ENCODE measurements around the gene FNBP1. TPM values are rescaled to one million over a fixed set of nuclear protein-coding genes. Genes with fewer than 3 reads are reported as not detected.
A peak's percentile ranks its signal among the peaks of the same experiment; 100 is the strongest.
"Not testable (repeated sequence)": the region's sequence is repeated elsewhere in the genome, so short reads cannot be mapped to it uniquely, and the experiment has no call there.

Gene FNBP1
- total RNA-seq, 2 experiments from 2014 or later, result 198 TPM

DNA sequence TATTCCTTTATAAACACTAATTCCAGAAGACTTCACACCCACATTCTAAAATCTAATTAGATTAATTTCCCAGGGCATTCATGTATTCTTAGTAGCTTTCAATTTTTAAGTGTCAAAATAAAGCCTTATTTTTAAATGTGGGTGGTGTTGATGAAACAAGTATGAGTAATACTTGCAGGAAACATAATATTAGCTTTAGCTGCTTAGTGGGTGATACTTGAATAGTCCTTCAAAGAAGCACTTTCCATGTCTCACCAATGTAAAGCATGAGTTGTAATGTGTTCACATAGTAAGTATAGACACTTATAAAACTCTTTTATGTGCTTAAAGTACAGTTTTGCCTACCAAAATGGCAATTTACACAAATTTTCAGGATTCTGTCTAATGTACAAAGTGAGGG lies 6.9 kb downstream of the FNBP1 start:
- DNase-seq, result no peak
- Mint-ChIP-seq H3K9me3 (no peaks in the 10 kb centered on the region), H3K4me3 (peak overlapping the region; percentile 71), H3K36me3 (peaks cover 49% of the 10 kb centered on the region), H3K27me3 (no peaks in the 10 kb centered on the region), H3K4me1 (peaks cover 83% of the 10 kb centered on the region), H3K27ac (peak overlapping the region; percentile 92)

- Mint-ChIP-seq H3K9me3 (no peaks in the 10 kb centered on the region), H3K4me1 (peaks cover 93% of the 10 kb centered on the region), H3K27me3 (no peaks in the 10 kb centered on the region), H3K27ac (peak overlapping the region; percentile 92), H3K36me3 (peaks cover 46% of the 10 kb centered on the region), H3K4me3 (peak overlapping the region; percentile 61)
- no peak for DNase-seq
Observed at GRCh38 chr9:130034570-130034969, 8.4 kb downstream of the FNBP1 start.

GRCh38 chr9:130030651-130031127 lies 12.3 kb downstream of the FNBP1 start:
- Mint-ChIP-seq H3K27me3 (no peaks in the 10 kb centered on the region), H3K4me3 (no peak overlapping the region), H3K36me3 (peaks cover 60% of the 10 kb centered on the region), H3K4me1 (peaks cover 96% of the 10 kb centered on the region), H3K9me3 (no peaks in the 10 kb centered on the region), H3K27ac (peak overlapping the region; percentile 92)
- no peak for DNase-seq

GRCh38 chr9:130029223-130029973 lies 13.6 kb downstream of the FNBP1 start:
- Mint-ChIP-seq H3K4me3 (peak overlapping the region; percentile 56), H3K36me3 (peaks cover 58% of the 10 kb centered on the region), H3K27ac (peak overlapping the region; percentile 92), H3K4me1 (peaks cover 93% of the 10 kb centered on the region), H3K27me3 (no peaks in the 10 kb centered on the region), H3K9me3 (no peaks in the 10 kb centered on the region)
- peak; percentile 62 for DNase-seq

GRCh38 chr9:130028493-130029222 lies 14.3 kb downstream of the FNBP1 start:
- H3K9me3 Mint-ChIP-seq, result no peaks in the 10 kb centered on the region
- H3K4me3 Mint-ChIP-seq, result peak overlapping the region; percentile 56
- no peaks in the 10 kb centered on the region for H3K27me3 Mint-ChIP-seq
- peaks cover 94% of the 10 kb centered on the region for H3K4me1 Mint-ChIP-seq
- DNase-seq, result no peak
- H3K27ac Mint-ChIP-seq, result peak overlapping the region; percentile 92
- H3K36me3 Mint-ChIP-seq, result peaks cover 64% of the 10 kb centered on the region

GRCh38 chr9:130027533-130028365 lies 15.2 kb downstream of the FNBP1 start:
- no peaks in the 10 kb centered on the region for H3K9me3 Mint-ChIP-seq
- peaks cover 59% of the 10 kb centered on the region for H3K36me3 Mint-ChIP-seq
- peak overlapping the region; percentile 57 for H3K4me3 Mint-ChIP-seq
- peaks cover 95% of the 10 kb centered on the region for H3K4me1 Mint-ChIP-seq
- peak overlapping the region; percentile 92 for H3K27ac Mint-ChIP-seq
- no peaks in the 10 kb centered on the region for H3K27me3 Mint-ChIP-seq
- DNase-seq, result no peak

- no peaks in the 10 kb centered on the region for H3K9me3 Mint-ChIP-seq
- H3K36me3 Mint-ChIP-seq, result peaks cover 62% of the 10 kb centered on the region
- no peak for DNase-seq
- H3K27ac Mint-ChIP-seq, result peak overlapping the region; percentile 92
- peaks cover 93% of the 10 kb centered on the region for H3K4me1 Mint-ChIP-seq
- H3K27me3 Mint-ChIP-seq, result no peaks in the 10 kb centered on the region
- H3K4me3 Mint-ChIP-seq, result peak overlapping the region; percentile 9
Observed at GRCh38 chr9:130026583-130027340, 16.2 kb downstream of the FNBP1 start.

GRCh38 chr9:130024597-130024994 lies 18.4 kb downstream of the FNBP1 start:
- DNase-seq, result no peak
- H3K9me3 Mint-ChIP-seq, result no peaks in the 10 kb centered on the region
- H3K4me1 Mint-ChIP-seq, result peaks cover 91% of the 10 kb centered on the region
- peak overlapping the region; percentile 30 for H3K27ac Mint-ChIP-seq
- peaks cover 72% of the 10 kb centered on the region for H3K36me3 Mint-ChIP-seq
- no peaks in the 10 kb centered on the region for H3K27me3 Mint-ChIP-seq
- H3K4me3 Mint-ChIP-seq, result no peak overlapping the region

- peaks cover 71% of the 10 kb centered on the region for H3K36me3 Mint-ChIP-seq
- peak overlapping the region; percentile 73 for H3K27ac Mint-ChIP-seq
- DNase-seq, result no peak
- H3K9me3 Mint-ChIP-seq, result no peaks in the 10 kb centered on the region
- H3K4me1 Mint-ChIP-seq, result peaks cover 90% of the 10 kb centered on the region
- no peak overlapping the region for H3K4me3 Mint-ChIP-seq
- no peaks in the 10 kb centered on the region for H3K27me3 Mint-ChIP-seq
Observed at GRCh38 chr9:130023994-130024596, 18.9 kb downstream of the FNBP1 start.

DNA sequence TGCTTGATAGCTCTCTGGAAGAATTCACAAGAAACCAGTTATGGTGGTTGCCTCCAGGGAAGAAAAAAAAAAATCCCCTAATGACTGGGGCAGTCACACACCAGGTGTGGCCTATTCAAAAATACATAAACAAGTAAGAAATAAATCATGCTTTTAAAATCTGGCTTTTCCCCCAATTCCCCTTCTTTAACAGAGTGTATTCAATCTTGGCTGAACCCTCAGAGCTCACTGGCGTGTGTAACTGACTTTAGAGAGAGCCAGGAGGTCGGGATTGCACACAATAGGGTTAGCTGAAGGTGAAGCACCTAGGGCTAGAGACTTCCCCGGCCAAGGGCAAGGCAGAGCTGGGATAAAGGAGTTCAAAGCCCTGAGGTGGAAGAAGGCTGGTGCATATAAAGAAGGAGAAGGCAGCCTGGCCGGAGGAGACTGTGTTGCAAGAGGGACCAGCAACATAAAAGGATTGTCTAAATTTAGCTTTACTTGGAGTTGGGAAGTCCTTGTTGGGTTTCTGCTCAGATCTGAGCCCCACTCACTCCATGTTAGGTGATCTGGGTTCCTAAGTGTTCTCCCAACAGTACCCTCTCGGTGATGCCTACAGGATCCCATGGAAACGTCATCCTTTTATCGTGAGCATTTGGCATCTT lies 19.7 kb downstream of the FNBP1 start:
- Mint-ChIP-seq H3K27ac (peak overlapping the region; percentile 73), H3K9me3 (no peaks in the 10 kb centered on the region), H3K4me1 (peaks cover 87% of the 10 kb centered on the region), H3K27me3 (no peaks in the 10 kb centered on the region), H3K36me3 (peaks cover 66% of the 10 kb centered on the region), H3K4me3 (no peak overlapping the region)
- no peak for DNase-seq

- H3K27me3 Mint-ChIP-seq, result no peaks in the 10 kb centered on the region
- H3K4me3 Mint-ChIP-seq, result no peak overlapping the region
- no peaks in the 10 kb centered on the region for H3K9me3 Mint-ChIP-seq
- peak overlapping the region; percentile 73 for H3K27ac Mint-ChIP-seq
- peaks cover 86% of the 10 kb centered on the region for H3K4me1 Mint-ChIP-seq
- no peak for DNase-seq
- H3K36me3 Mint-ChIP-seq, result peaks cover 65% of the 10 kb centered on the region
Observed at GRCh38 chr9:130022566-130023143, 20.3 kb downstream of the FNBP1 start.

DNA sequence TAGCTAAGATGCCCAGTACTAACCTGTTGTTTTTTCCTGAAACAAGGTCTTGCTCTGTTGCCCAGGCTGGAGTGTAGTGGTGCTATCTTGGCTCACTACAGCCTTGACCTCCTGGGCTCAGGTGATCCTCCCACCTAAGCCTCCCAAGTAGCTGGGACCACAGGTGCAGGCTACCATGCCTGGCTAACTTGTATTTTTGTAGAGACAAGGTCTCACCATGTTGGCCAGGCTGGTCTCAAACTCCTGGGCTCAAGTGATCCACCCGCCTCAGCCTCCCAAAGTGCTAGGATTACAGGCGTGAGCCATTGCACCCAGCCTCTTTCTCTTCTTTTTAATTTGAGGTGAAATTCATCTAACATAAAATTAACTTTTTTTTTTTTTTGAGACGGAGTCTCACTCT lies 21.1 kb downstream of the FNBP1 start:
- H3K27ac Mint-ChIP-seq, result peak overlapping the region; percentile 85
- H3K36me3 Mint-ChIP-seq, result peaks cover 69% of the 10 kb centered on the region
- not testable (repeated sequence) for H3K4me3 Mint-ChIP-seq

DNA sequence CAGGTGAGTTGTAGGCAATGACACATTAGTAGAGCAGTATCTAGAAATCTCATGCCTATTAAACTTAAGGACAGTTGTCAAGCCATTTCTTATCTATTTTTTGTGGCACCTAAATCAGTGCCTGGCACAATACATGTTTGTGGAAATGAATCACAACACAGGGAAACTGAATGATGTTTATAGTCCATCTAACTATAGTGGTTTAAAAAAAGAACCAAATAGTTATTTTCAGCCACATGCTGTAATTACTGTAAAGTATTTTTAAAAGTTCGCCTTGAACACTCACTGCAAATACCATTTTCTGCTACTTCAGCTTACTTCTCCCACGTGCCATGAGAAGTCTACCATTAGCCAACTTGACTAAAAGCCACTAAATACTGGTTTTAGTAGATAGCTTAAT lies 21.9 kb downstream of the FNBP1 start:
- Mint-ChIP-seq H3K36me3 (peaks cover 70% of the 10 kb centered on the region), H3K4me1 (peaks cover 86% of the 10 kb centered on the region), H3K27me3 (no peaks in the 10 kb centered on the region), H3K4me3 (no peak overlapping the region), H3K9me3 (peaks cover 8% of the 10 kb centered on the region), H3K27ac (peak overlapping the region; percentile 85)
- DNase-seq, result no peak

More for the DNA sequence above, 21.1 kb downstream of the FNBP1 start:
- H3K4me1 Mint-ChIP-seq, result peaks cover 86% of the 10 kb centered on the region
- H3K27me3 Mint-ChIP-seq, H3K9me3 Mint-ChIP-seq, DNase-seq: not testable (repeated sequence)
